DMS114 treated with DMSO at 0.1 percent for 48 hours (cell line): ENCODE measurements around the gene CD8A.

ENCODE experiments used
- DNase-seq: peaks from one replicate; lab custom pipeline; 2025; ENCODE audit not compliant: unreplicated experiment; lab: John Stamatoyannopoulos, UW

The CD8A gene

GRCh38 chr2:86809481-86810121, 18.9 kb upstream of the CD8A start:
- DNase-seq: no peak

DNA sequence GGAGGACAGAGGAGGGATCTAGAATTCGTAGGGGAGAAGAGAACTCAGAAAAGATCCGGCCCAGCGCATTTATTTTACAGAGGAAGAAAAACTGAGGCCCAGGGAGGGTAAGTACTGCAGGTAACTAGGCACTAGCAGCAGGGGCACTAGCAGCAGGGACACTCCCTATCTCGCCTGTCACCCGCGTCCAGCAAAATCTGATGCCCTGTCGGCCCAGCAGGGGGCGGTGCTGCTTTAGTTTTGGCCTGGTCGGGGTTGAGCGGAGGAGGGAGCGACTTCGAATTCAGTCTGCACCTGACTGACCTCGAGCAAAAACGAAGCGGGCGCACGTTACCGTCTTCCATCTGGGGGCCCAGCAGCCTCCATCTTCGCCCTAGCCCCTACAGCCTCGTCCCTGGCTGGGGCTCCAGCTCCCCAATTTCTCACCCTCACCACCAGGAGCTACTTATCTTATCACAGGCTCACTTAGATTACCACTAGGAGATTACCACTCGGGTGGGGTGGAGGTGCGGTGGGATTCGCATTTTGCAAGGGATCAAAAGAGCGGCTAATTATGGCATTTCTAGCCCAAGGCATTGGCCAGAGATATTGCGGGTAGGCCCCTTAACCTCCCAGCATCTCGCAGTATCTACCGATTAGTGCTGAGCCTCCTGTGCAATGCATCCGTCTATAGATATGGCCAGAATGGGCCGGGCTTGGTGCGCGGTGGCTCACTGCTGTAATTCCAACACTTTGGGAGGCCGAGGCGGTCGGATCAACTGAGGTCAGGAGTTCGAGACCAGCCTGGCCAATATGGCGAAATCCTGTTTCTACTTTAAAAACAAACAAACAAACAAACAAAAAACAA, 17.8 kb upstream of the CD8A start:
- DNase-seq: peak; percentile 72

DNA sequence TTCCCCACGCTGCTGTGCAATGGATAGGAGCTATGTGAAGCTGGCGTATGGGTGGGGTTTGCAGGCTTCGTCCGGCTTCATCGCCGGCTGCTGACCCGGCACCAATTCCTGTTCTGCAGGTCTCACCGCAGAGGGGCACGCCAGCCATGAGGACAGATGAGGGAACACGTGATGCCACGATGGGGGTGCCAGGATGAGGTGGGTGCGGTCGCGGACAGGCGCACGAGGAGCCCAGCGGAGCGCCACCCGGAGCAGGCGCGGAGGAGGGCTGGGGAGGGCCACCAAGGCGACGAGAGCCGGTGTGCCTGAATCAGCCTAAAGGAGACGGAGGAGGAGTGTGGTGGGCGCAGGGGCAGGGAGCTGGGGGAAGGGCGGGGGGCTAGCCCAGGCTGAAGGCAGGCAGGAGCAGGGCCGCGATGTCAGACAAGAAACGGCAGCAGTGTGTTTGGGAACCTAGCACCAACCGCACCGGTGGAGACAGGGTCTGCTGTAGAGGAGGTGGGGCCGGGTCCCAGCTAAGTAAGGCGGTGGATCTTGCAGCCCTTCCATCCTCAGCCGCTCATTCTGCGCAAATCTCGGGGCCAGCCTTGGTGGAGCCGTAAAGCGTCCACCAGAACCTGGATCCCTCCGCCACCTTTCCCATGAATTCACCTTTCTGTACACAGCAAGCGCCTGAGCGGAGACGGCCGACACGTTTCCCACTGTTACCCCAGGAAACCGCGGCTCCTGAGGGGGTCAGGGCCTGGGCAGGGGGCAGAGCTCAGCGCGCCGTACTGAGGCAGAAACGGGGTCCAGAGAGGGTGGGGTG, 17.0 kb upstream of the CD8A start:
- DNase-seq: peak; percentile 30

GRCh38 chr2:86807133-86807467, 16.4 kb upstream of the CD8A start:
- no peak for DNase-seq

DNA sequence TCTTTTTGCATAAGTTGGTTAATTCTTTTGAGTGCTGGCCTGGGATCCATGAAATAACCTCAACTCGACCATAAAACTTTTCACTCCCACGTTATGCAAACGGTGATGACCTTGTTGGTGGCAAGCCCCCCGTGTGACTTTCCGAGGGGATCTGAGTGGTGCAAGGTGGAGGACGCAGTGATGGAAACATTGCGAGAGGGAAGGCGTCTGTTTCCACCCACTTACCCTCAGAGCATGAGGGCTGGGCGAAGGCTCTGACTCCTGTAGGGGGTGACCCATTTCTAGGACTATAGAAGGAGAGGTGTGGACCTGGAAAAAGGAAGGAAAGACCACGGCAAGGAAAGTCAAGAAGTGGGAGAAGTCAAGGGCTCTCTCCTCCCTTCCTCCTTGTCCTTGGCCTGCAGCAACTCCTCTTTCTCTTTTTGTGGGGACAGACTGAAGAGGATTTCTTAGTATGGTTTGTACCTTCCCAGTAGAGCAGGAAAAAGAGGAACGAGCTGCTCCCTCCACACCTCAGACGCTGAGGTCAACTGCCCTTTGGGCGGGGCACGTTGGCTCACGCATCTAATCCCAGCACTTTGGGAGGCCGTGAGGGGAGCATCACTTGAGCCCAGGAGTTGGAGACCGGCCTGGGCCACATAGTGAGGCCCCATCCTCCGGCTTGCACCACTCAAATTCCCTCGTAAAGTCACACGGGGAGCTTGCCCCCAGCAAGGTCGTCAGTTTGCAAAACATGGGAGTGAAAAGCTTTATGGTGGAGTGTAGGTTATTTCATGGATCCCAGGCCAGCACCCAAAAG, 15.5 kb upstream of the CD8A start:
- DNase-seq: no peak

DNA sequence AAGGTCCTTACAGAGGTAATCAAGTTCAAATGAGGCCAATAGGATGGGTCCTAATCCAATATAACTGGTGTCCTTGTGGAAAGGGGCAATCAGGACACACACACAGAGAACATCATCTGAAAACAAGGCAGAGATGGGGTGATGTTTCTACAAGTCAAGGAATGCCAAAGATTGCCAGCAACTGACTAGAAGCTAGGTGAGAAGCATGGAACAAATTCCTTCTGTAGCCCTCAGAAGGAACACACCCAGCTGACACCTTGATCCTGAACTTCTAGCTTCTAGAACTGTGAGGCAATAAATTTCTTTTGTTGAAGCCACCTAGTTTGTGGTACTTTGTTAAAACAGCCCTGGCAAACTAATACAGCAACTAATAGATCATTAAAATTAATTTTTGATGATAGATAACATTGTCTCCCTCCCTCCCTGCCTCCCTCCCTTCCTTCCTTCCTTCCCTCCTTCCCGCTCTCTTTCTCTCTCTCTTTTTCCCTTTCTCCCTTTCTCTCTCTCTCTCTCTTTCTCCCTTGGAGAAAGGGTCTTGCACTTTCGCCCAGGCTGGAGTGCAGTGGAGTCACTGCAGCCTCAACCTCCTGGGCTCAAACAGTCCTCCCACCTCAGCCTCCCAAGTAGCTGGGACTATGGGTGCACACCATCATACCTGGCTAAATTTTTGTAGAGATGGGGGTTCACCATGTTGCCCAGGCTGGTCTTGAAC, 10.3 kb upstream of the CD8A start:
- DNase-seq: no peak

- no peak for DNase-seq
Observed at GRCh38 chr2:86794861-86795260, 4.1 kb upstream of the CD8A start.

DNA sequence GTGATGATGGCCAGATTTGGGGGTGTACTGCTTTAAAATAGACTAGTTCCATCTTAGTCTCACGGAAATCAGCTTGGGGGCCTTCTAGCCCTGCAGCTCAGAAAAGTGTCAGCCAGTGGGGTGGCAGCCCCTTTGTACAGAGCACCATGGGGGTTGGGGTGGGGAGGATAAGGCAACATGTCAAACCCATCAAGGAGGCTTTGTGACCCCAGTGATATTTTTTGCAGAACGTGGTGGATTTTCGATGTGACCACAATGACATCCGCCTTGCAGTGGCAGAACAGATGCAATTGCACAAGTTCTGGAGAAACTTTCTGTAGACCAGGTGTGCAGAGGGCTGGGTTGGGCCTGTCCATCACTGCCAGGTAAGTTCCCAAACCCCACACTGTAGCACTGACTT, 3.0 kb upstream of the CD8A start:
- DNase-seq: no peak

- no peak for DNase-seq
Observed at GRCh38 chr2:86791573-86791972, 860 bp upstream of the CD8A start.

- DNase-seq: no peak
Observed at GRCh38 chr2:86790134-86790675, 508 bp downstream of the CD8A start.

- DNase-seq: no peak
Observed at GRCh38 chr2:86789687-86790133, 1.0 kb downstream of the CD8A start.

DNA sequence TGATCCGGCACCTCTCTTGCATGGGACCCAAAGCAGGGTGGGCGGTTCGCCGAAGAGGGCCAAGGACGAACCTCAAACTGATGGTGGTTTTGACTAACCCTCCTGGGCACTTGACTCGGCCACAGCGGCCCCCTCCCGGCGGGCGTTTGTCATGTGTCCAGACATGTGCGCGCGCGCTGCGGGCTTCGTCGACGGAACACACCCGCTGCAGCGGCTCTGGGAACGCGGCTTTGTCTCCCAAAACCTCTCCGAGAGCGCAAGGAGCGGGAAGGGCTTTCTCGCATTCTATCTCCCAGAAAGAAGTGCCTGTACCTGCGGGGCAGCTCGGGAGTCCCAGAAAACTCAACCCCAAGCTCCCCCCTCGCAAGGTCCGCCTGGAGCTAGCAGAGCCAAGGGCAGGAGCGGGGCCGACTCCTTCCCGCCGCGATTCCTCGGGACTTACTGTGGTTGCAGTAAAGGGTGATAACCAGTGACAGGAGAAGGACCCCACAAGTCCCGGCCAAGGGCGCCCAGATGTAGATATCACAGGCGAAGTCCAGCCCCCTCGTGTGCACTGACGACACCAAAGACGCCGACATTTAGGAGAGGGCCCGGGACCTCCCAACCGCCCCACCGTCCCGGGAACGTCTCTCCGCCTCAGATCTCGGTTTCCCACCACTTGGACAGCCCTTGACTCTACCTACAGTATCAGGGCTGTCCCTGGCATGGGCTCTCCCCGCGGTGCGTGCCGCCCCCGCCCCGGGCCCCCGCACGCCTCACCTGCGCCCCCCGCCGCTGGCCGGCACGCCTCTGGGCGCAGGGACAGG, 1.6 kb downstream of the CD8A start:
- no peak for DNase-seq

GRCh38 chr2:86788165-86788564, 2.5 kb downstream of the CD8A start:
- no peak for DNase-seq

DNA sequence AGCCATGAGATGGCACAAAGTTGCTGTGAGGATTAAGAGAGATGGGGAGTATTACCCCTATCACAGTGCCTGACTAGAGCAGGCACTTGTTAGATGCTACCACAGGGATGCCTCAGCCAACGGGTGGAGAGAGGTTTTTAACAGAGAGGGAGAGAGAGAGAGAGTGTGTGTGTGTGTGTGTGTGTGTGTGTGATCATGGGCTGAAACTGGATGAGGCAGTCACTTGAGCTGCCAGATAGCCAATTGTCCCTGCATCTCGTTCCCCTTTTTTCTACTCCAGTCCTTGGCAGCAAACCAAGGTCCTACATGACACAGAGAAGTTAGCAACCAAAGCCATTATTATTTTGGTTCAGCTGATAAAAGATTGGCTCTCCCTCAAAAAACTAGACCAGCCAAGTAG, 3.0 kb downstream of the CD8A start:
- no peak for DNase-seq

GRCh38 chr2:86786001-86786536, 4.6 kb downstream of the CD8A start:
- no peak for DNase-seq

- no peak for DNase-seq
Observed at GRCh38 chr2:86785456-86785855, 5.3 kb downstream of the CD8A start.

DNA sequence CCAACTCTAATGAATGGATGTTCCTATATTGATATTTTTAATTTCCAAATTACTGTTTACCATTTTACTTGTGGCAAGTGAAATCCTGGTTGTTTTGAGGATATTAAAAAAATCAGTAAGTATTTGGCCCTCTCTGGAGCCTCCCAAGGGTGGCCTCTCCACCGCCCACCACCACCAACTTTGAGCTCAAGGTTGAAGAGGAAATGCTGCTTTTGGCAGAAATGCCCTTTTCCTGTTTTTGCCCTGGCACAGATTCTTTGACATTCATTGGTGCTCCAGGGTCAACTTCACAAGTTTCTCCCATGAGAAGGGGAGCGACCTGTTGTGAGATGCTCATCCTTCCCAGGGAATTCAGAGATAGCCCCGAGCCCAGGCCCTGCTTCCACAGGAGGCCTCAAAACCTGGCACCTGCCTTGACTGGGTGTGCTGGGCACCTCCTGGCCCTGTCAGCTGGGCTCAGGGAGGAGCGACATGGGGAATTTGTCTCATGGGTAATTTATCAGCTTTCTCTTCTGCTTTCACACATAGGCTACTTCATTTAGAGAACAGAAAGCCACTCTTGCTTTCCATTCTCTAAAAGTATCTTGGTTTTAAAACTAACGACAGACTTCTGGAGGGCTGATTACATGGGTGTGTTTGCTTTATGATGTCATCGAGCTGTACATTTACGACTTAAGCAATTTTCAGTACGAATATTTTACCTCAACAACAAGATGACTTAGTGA, 6.9 kb downstream of the CD8A start:
- no peak for DNase-seq

DNA sequence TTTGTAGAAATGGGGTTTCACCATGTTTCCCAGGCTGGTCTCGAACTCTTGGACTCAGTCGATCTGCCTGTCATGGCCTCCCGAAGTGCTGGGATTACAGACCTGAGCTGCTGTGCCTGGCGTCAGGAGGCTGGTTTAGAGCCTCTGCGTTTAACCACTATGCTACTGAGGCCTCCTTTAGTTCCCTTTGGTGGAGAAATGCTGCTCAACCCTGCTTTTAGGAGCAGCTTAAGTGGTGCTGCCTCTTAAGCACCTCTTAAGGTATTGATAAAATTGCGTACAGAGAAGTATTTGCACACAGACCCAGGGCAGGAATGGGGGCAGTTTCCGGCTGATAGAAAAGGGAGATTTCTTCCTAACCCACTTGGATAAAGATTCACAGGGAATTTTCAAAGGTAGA, 8.0 kb downstream of the CD8A start:
- no peak for DNase-seq
